Suprapubic skin (tissue), 4 donors: ENCODE data around the gene AGAP1.

ENCODE experiments used
- CTCF ChIP-seq, 2 donors: fragments of 200-600 bp in 1 of 2; fragments of 450-650 bp in 1 of 2; sonication (generic) in 1 of 2; IDR thresholded peaks; one replicate each; pipeline ENCODE4 v1.5.1; 2016 to 2019; ENCODE audit warnings: antibody characterized with exemption in 2 of 2, mild to moderate bottlenecking in 1 of 2, moderate library complexity in 1 of 2
- EP300 ChIP-seq: sonication (generic); formaldehyde crosslinking; IDR thresholded peaks from one replicate; pipeline ENCODE4 v1.6.1; 2017; ENCODE audit warnings: antibody characterized with exemption
- POLR2A ChIP-seq, 2 donors: fragments of 450-650 bp; IDR thresholded peaks; one replicate each; pipeline ENCODE4 v1.6.1; 2017; ENCODE audit warnings: antibody characterized with exemption in 2 of 2, mild to moderate bottlenecking in 2 of 2, moderate library complexity in 2 of 2
- POLR2AphosphoS5 ChIP-seq, 3 donors: sonication (generic); formaldehyde crosslinking; IDR thresholded peaks; one replicate each; pipeline ENCODE4 v1.6.1; 2017; ENCODE audit warnings: antibody characterized with exemption in 3 of 3

GRCh38 chr2:235829726-235830125 lies 335.9 kb downstream of the AGAP1 start:
- TF ChIP-seq CTCF (IDR thresholded peaks at IDR 0.05), result no peak
- TF ChIP-seq POLR2AphosphoS5 (IDR thresholded peaks at IDR 0.05), result no peak
- no peak for TF ChIP-seq POLR2A (IDR thresholded peaks at IDR 0.05)
- TF ChIP-seq EP300, result no peak
